Measurements from ENCODE around the gene DESI2.

DESI2 gene

DNA sequence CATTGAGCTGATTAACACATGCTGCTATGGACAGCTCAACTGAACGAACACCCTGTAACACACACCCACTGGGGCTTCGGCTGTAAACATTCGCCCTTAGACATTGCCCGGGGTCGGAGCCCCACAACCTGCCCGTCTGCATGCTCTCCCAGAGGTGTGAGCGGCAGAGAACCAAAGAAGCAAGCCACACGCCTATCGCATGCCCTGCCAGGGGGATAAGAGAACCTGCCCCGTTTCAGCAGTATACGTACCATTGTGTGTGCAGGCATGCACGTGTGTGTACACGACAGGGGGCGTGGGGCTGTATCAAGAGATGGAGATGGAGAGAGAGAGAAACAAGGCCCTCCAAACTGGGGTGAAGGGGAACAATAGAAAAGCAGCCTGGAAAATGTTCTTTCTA, 9.9 kb upstream of the DESI2 start:
- TF ChIP-seq ZFX (IDR thresholded peaks at IDR 0.05) = no peak
- H3K27ac ChIP-seq = no peak overlapping the region

DNA sequence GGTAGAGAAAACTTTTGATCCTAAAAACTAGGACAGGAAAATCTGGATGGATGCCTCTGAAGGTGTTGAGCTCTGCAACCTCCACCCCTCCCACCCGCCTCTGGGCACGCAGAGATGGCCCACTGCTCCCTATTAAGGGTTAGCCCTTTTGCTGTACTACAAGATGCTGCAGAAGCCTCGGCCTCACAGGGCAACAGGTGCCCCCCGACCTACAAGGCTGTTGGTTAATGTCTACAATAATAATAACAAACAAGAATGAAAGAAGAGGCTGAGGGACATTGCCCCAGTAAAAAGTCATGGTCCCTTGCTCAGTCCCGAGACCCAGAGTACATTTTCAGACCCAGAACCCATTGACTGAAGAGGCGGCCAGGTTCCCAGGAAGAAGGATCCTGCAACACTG, 7.5 kb upstream of the DESI2 start:
- no peak for TF ChIP-seq ZFX (IDR thresholded peaks at IDR 0.05)
- TF ChIP-seq, protein P1, sequence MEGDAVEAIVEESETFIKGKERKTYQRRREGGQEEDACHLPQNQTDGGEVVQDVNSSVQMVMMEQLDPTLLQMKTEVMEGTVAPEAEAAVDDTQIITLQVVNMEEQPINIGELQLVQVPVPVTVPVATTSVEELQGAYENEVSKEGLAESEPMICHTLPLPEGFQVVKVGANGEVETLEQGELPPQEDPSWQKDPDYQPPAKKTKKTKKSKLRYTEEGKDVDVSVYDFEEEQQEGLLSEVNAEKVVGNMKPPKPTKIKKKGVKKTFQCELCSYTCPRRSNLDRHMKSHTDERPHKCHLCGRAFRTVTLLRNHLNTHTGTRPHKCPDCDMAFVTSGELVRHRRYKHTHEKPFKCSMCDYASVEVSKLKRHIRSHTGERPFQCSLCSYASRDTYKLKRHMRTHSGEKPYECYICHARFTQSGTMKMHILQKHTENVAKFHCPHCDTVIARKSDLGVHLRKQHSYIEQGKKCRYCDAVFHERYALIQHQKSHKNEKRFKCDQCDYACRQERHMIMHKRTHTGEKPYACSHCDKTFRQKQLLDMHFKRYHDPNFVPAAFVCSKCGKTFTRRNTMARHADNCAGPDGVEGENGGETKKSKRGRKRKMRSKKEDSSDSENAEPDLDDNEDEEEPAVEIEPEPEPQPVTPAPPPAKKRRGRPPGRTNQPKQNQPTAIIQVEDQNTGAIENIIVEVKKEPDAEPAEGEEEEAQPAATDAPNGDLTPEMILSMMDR (conservative IDR thresholded peaks at IDR 0.05) = no peak
- no peak overlapping the region for H3K27ac ChIP-seq

- H3K27ac ChIP-seq = no peak overlapping the region
- TF ChIP-seq, protein P1 (conservative IDR thresholded peaks at IDR 0.05) = no peak
- TF ChIP-seq ZFX (IDR thresholded peaks at IDR 0.05) = no peak
Observed at GRCh38 chr1:244645890-244646289, 7.0 kb upstream of the DESI2 start.

DNA sequence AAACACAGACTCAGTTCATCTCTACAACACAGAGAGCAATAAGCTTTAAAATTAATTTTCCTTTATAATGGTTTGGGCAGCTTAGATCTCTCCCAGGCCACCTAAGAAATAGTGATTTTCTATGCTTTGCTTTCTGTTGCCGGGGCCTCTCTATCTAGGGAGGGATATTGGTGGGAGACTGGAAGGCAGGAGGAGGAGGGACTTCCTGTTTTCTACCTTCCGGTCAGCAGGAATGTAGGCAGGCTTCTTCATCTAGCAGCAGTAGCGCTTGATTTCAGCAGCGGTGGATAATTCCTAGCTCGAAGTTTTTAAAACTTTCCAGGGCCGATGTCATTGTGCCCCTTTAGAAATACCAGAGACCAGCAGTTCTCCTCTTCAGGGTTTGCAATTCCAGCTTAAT, 5.1 kb upstream of the DESI2 start:
- TF ChIP-seq, protein P1 (conservative IDR thresholded peaks at IDR 0.05) = no peak
- no peak for TF ChIP-seq ZFX (IDR thresholded peaks at IDR 0.05)
- no peak overlapping the region for H3K27ac ChIP-seq

DNA sequence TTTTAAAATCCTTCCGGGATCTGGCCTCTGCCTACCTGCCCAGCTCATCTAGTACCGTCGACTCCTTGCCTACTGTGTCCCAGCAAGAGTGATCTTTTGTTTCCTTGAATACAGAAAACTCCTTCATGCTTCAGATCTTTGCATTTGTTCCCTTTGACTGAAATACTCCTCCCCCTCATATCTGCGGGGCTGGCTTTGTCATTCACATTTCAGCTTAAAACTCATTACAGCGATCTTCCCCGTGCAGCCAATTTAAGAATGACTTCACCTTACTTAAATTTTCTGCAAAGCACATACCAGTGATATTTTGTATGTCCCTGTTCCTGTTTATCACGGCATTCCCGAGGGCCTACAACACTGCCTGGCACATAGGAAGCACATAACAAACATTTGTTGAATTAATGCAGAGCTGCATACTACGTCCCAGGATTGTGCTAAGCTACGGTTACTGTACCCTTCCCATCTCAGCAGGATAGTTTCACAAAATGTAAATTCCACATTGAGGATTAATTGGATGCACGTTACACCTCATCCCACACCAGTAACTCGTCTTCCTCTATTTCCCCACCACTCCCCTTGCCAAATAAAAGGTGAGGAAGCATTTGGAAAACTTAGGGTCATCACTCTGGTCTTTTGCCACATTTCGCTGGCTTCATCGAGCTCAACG, 837 bp upstream of the DESI2 start:
- TF ChIP-seq, protein P1 (conservative IDR thresholded peaks at IDR 0.05) = no peak
- TF ChIP-seq ZFX (IDR thresholded peaks at IDR 0.05) = no peak; the same call in 1 of the 2 replicates
- H3K27ac ChIP-seq = peak overlapping the region; percentile 83

GRCh38 chr1:244653439-244654107, 647 bp downstream of the DESI2 start:
- TF ChIP-seq, protein P1 (conservative IDR thresholded peaks at IDR 0.05) = peak; percentile 41
- TF ChIP-seq ZFX (IDR thresholded peaks at IDR 0.05) = no peak
- peak overlapping the region; percentile 83 for H3K27ac ChIP-seq

GRCh38 chr1:244654108-244655038, 1.4 kb downstream of the DESI2 start:
- no peak overlapping the region for H3K27ac ChIP-seq
- TF ChIP-seq, protein P1 (conservative IDR thresholded peaks at IDR 0.05) = no peak
- no peak for TF ChIP-seq ZFX (IDR thresholded peaks at IDR 0.05)
